HG03103 (cell line): ENCODE data around the gene PPP2R2D.
"Not testable (repeated sequence)": the region's sequence is repeated elsewhere in the genome, so short reads cannot be mapped to it uniquely, and the experiment has no call there.

Source experiments
- ATAC-seq: cut with Tn5 transposase; IDR thresholded peaks from one replicate; pipeline ENCODE4 v1.9.1; 2021; ENCODE audit warnings: low read depth; ENCODE audit not compliant: unreplicated experiment

PPP2R2D gene

DNA sequence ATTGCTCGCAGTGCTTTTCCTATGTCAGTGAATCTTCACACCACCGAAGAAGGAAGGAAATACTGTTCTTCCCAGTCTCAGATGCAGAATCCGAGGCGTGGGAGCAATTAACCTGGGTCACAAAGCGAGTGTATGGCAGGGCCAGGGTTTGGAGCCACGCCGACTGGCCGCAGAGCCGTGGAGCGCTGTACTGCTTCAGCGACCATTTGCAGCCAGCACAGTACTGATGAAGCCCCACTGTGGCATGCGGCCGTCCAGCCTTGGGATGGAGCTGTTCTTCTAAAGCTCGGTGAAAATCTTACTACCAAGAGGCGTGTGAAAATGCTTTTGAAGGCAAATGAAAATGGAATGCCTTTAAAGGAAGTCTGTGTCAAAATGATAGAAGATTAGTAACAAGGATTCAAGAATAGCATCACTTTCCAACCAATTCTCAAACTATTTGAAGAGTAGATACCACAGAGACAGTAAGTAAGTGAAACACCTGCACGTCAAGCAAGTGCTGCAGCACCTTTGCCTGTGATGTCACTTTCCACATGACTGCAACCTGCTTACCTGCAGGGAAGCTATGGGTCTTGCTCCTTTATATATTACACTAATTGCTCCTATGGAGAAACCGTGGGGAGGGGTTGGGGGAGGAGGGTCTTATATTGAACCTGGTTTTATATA, 4.9 kb downstream of the PPP2R2D start:
- no peak for ATAC-seq

DNA sequence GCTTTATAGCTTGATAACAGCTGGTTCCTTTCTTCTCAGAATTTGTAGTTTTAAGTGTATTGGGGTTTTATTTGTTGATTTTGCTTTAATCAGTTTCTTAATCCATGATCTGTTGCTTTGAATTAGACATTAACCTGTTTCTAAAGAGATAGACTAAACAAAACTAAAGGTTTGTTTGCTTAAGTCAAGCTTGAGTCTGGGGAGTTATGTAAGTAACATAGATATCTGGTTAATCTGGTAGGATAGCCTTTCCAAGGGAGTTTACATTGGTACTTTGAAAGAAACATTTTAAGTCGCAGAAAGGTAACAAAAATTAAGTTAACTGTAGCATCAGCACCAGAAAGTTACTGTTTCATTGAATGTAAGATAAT, 5.4 kb downstream of the PPP2R2D start:
- ATAC-seq: no peak

DNA sequence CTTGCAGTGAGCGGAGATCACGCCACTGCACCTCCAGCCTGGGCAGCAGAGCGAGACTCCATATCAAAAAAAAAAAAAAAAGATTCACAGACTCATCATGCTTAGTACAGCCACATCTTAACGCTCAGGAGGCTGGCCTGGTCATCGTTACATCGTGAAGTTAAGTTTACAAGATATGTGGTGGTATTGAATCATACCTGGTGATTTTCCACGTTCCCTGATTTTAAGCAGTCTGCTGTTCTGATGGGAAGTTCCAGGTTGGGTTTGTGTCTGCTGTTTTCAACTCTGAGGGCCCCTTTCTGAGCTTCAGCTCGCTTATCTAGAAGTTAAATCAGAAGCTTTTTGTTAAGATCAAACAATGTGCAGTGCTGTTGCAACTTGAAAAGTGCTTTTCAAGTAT, 6.9 kb downstream of the PPP2R2D start:
- ATAC-seq: no peak

DNA sequence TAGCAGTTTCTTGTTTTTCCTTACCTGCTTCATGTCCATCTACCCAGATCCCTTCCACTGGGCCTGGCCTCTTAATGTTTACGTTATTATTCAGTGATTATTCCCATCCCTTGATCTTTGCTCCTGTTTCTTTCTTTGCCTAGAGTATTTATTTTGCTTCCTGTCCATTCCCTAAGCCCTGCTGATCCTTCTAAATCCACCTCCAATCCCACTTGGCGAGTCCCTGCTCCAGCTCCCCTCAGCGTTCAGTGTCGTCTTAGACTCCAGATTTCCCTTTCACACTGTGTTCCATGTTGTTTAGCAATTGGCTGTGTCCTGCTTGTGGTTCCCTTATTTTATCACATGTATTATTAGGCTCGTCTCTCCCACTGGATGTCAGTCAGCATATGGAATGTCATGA, 7.3 kb downstream of the PPP2R2D start:
- ATAC-seq: no peak

DNA sequence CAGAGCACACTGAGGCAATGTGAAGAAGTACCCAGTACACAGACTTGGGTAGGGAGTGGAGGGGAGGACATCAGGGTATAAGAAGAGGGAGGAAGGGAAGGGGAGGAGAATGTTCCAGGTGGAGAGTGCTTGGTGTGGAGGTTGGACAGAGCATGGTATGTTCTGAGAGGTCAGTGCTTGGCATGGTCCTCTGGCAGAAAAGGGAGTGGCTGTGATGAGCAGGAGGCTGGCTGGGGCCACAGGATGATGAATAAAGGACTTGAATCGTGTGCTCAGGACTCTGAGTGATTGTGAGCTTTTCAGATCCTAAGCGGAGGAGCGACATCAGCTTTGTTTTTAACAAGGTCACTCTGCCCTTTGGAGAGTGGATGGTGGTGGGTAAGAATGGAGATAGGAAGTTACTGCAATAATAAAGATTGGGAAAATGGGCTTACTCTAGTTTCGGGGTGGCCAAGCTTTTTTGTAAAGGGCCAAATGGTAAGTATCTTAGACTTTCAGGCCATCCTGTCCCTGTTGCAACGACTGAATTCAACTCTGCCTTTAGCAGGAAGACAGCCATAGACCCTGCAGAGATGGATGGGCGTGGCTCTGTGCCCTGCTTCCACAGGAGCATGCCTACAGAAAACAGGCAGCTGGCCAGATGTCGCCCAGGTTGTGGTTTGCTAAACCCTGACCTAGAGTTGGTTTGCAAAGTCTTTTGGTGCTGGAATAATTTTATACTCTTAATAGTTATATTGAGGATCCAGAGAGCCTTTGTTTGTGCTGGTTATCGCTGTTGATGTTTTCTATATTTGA, 8.4 kb downstream of the PPP2R2D start:
- no peak for ATAC-seq

DNA sequence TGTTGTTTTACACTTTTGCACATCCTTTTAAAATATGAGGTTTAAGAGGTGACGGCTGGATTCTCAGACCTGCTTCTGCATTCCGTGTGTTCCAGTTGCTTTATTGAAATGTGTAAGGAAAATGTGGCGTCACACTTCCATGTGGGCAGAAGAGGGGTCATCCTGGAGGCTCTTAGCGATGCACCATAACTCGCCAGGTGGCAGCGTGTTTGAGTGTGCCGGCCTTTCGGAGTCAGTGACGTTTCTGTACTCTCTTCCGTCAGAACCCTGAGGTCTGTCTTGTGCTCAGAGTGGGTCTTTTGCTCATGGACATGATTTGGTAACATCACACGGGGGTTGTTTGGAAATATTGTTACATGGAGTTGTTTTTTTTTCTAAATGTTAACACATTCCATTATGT, 9.1 kb downstream of the PPP2R2D start:
- ATAC-seq: no peak

DNA sequence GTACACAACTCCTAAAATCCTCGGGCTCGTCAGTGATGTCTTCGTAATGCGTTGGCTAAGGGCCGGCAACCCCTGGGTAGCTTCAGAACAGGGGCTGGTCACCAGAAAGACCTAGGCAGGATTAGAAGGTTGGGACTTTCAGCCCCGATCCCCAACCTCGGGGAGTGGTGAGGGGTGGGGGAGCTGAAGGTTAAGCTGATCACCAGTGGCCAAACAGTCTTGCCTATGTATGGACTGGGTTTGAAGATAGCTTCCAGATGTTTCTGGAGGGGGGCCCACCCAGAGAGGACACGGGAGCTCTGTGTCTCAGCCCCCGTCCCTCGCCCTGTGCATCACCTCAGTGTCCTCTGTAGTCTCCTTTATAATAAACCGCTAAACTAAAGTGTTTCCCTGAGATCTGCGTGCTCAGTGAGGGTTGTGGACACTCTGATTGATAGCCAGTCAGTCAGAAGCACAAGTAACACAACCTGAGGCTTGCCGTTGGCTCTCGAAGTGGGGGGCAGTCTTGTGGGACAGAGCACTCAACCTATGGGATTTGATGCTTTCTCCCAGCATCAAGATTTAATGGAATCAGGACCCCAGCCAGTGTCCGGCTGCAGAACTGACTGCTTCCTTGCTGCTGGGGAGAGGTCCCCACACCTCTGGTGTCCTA, 10.0 kb downstream of the PPP2R2D start:
- ATAC-seq: no peak

DNA sequence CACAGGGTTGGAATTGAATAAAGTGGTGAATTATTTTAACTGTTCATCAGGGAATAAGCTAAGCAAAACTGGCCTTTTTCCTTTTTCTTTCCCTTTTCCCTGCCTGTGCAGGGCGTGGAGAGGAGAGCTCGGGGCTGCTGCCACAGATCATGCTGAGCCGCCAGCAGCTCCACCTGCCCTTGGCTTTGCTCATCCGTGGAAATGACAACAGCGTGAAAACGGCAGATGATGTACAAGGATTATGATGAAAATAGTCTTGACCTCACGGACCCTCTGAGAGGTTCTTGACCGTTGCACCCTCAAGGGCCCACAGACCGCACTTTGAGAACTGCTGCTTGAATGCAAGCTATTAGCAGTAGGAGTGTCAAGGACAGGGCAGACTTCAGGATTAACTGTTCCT, 10.6 kb downstream of the PPP2R2D start:
- ATAC-seq: no peak

DNA sequence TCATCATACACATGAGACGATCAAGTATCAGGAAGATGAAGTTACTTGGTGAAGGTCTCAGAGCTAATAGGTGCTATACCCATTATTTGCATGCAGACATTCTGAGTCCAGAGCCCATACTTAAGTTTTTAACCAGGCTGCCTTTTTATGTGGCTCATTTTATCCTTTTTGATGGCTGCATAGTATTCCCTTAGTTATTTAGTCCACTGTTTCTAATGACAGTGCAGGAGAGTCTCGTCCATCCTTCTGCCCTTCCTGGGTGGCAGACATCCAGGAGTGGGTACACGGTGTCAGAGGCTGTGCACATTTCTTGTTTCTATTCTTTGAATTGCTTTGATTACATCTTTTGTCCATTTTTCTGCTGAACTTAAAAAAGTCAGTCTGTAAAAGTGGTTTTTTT, 11.8 kb downstream of the PPP2R2D start:
- no peak for ATAC-seq

DNA sequence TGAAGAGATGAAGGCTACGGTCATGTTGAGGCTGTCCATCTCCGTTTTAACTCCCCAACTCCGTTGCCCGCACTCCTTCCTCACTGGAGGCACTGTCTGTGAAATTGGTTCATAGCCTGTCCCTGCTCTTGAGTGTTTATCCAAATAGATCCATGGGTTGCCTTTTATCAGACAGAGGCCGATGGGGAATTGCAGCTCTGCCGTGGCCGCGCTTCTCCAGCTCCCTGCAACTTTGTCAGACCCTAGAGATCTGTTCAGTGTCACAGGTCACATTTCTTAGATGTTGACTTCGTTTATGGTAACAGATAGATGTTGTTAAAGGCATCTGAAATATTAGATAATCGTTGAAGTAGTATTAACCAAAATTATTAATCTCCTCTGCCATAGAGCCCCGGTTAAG, 14.7 kb downstream of the PPP2R2D start:
- ATAC-seq: no peak

DNA sequence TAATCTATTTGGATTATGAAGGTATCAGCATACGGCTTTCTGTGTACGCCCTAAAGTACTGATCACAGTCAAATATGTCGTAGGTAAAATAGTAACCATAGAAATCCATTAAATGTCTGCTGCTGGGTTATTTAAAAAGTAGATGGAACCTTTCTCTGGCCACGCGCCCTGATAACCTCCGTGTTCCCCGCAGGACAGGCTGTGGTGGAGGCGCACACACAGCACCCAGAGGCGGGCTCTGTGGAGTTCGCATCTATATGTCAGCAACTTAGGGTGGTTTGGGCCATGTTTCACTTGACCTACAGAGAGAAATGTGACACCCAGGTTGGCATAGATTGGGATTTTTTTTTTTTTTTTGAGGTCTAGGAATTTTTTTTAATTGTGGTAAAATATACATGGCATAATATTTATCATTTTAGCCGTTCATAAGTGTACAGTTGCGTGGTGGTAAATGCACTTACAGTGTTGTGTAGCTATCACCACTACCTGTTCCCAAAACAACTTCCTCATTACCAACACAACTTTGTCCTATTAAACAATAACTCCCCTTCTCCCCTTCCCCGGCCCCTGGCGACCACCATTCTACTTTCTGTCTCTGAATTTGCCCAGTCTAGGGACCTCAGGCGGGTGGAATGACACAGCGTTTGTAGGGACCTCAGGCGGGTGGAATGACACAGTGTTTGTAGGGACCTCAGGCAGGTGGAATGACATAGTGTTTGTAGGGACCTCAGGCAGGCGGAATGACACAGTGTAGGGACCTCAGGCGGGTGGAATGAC, 15.4 kb downstream of the PPP2R2D start:
- ATAC-seq: no peak

DNA sequence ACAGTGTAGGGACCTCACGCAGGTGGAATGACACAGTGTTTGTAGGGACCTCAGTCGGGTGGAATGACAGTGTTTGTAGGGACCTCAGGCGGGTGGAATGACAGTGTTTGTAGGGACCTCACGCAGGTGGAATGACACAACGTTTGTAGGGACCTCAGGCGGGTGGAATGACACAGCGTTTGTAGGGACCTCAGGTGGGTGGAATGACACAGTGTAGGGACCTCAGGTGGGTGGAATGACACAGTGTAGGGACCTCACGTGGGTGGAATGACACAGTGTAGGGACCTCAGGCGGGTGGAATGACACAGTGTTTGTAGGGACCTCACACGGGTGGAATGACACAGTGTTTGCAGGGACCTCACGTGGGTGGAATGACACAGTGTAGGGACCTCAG, 16.0 kb downstream of the PPP2R2D start:
- not testable (repeated sequence) for ATAC-seq

DNA sequence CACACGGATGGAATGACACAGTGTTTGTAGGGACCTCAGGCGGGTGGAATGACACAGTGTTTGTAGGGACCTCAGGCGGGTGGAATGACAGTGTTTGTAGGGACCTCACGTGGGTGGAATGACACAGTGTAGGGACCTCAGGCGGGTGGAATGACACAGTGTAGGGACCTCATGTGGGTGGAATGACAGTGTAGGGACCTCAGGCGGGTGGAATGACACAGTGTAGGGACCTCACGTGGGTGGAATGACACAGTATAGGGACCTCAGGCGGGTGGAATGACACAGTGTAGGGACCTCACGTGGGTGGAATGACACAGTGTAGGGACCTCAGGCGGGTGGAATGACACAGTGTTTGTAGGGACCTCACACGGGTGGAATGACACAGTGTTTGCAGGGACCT, 16.7 kb downstream of the PPP2R2D start:
- ATAC-seq: not testable (repeated sequence)

DNA sequence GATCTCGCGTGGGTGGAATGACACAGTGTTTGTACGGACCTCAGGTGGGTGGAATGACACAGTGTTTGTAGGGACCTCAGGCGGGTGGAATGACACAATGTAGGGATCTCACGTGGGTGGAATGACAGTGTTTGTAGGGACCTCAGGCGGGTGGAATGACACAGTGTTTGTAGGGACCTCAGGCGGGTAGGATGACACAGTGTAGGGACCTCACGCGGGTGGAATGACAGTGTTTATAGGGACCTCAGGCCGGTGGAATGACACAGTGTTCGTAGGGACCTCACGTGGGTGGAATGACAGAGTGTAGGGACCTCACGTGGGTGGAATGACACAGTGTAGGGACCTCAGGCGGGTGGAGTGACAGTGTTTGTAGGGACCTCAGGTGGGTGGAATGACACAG, 18.7 kb downstream of the PPP2R2D start:
- not testable (repeated sequence) for ATAC-seq

DNA sequence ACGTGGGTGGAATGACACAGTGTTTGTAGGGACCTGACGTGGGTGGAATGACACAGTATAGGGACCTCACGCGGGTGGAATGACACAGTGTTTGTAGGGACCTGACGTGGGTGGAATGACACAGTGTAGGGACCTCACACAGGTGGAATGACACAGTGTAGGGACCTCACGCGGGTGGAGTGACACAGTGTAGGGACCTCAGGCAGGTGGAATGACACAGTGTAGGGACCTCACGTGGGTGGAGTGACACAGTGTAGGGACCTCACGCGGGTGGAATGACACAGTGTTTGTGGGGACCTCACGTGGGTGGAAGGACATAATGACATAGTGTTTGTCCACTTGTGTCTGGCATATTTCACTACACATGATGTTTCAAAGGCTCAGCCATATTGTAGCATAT, 19.3 kb downstream of the PPP2R2D start:
- no peak for ATAC-seq

DNA sequence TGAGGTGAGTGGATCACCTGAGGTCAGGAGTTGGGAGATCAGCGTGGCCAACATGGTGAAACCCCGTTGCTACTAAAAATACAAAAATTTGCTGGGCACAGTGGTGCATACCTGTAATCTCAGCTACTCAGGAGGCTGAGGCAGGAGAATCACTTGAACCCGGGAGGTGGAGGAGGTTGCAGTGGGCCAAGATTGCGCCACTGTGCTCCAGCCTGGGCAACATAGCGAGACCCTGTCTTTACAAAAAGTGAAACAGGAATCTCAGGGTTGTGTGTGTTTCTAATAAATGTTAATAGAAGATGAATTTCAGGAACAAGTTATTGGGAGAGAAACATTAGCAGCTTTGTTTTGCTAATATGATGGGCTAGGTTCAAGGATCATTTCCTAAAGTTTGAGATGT, 19.9 kb downstream of the PPP2R2D start:
- no peak for ATAC-seq

DNA sequence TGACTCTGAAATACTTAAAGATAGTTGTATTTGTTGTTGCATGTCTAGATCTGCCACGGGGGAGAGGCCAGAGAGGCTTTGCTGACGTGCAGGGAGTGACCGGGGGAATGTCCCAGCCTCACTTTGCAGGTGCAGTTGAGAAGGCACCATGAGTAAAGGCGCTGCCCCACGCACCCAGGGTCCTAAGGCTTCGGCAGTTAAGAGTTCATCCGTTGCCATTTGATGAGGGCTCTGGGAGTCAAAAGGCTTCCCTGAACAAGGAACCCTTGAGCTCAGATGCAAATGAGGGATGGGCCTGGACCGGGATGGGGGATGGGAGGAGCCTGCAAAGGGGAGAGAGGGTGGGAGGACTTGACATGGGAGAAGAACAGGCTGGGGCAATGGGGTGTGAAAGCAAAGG, 20.4 kb downstream of the PPP2R2D start:
- peak; percentile 91 for ATAC-seq

DNA sequence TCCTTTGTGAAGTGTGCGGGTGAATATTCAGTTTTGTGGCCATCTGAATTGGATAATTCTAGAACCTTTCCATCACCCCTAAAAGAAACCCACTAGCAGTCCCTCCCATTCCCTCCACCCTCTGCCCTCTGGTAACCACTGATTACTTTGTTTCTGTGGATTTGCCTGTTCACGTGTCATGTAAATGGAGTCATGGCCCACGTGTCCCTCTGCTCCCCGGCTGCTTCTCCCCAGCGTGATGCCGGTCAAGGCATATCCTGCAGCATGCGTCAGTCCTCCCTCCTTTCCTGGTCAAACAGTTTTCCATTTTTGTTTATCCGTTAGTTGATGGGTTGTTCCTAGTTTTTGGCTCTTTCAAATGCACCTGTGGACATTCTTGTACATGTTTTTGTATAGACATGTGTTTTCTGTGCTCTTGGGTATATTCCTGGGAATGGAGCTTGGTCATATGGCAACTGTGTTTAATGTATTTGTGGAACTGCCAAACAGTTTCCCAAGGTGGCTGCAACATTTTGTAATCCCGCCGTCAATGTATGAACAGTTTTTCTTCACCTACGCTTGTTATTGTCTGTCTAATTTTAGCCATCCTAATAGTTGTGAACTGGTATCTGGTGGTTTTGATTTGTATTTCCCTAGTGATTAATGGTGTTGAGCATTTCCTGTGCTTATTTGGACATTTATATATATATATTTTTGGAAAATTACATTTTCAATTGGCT, 22.4 kb downstream of the PPP2R2D start:
- ATAC-seq: no peak

DNA sequence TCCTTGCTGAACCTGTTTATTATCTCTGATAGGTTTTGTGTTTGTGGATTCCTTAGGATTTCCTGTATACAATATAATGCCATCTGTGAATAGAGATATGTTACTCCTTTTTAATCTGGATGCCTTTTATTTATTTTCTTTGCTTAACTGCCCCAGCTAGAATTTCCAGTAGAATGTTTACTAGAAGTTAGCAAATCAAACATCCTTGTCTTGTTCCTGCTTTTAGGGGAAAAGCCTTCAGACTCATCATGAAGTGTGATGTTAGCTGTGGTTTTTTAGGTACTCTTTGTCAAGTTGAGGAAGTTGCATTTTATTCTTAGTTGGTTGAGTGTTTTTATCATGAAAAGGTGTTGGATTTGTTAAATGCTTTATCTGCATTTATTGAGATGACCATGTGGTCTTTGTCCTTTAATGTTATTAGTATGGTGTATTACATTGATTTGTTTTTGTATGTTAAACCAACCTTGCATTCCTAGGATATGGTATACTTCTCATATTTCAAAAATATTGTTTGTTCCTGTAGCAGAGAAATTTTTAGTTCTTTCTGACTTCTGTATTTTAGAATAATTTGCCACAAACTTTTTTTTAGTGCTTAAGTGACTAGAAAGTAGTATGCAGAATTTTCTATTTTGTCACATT, 24.3 kb downstream of the PPP2R2D start:
- no peak for ATAC-seq

DNA sequence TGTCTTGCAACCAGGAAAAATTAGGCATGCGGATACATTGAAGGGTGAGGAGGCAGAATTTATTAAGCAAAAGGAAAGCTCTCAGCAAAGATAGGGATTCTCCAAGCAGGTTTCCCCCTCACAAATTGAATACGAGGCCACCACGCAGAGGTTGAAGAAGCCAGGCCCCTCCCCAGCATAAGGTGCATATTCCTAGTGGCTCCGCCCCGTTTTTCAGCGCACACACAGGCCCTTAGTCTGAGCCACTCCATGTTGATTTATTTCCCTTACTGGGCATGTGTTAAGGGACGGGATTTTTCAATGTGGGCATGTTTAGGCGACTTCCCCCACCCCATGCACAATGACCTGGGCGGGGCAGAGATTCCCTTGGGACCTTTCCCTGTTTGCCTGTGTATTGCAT, 24.9 kb downstream of the PPP2R2D start:
- ATAC-seq: no peak
